Fibroblast of the conjunctiva (primary cell): ENCODE results near the gene LMO1.

Source experiments
- DNase-seq: peaks from one replicate; pipeline ENCODE4 v3.0.0-alpha.2; 2010; ENCODE audit warnings: low read depth

LMO1 gene

GRCh38 chr11:8225589-8226036 is 38.1 kb downstream of the LMO1 start:
- peak; percentile 31 for DNase-seq

GRCh38 chr11:8224711-8225110 is 39.0 kb downstream of the LMO1 start:
- no peak for DNase-seq

GRCh38 chr11:8224161-8224591 is 39.5 kb downstream of the LMO1 start:
- DNase-seq = no peak

GRCh38 chr11:8223513-8223900 is 40.2 kb downstream of the LMO1 start:
- no peak for DNase-seq

- DNase-seq = no peak
These were observed 40.7 kb downstream of the LMO1 start for GRCh38 chr11:8222820-8223512.

GRCh38 chr11:8221917-8222495 is 41.7 kb downstream of the LMO1 start:
- no peak for DNase-seq

GRCh38 chr11:8221046-8221723 is 42.5 kb downstream of the LMO1 start:
- DNase-seq = no peak

GRCh38 chr11:8220261-8221045 is 43.2 kb downstream of the LMO1 start:
- DNase-seq = no peak

GRCh38 chr11:8219257-8220021 is 44.2 kb downstream of the LMO1 start:
- peak; percentile 18 for DNase-seq

- no peak for DNase-seq
These were observed 44.8 kb downstream of the LMO1 start for GRCh38 chr11:8218840-8219239.

- no peak for DNase-seq
These were observed 45.3 kb downstream of the LMO1 start for GRCh38 chr11:8218409-8218808.

- no peak for DNase-seq
These were observed 45.8 kb downstream of the LMO1 start for GRCh38 chr11:8217926-8218325.

GRCh38 chr11:8217136-8217535 is 46.5 kb downstream of the LMO1 start:
- DNase-seq = no peak

- no peak for DNase-seq
These were observed 50.3 kb downstream of the LMO1 start for GRCh38 chr11:8213376-8213775.

- no peak for DNase-seq
These were observed 54.4 kb downstream of the LMO1 start for GRCh38 chr11:8209208-8209807.

- no peak for DNase-seq
These were observed 56.3 kb downstream of the LMO1 start for GRCh38 chr11:8207080-8208000.

GRCh38 chr11:8206251-8207079 is 57.2 kb downstream of the LMO1 start:
- DNase-seq = no peak

GRCh38 chr11:8205566-8205965 is 58.1 kb downstream of the LMO1 start:
- no peak for DNase-seq

- no peak for DNase-seq
These were observed 59.1 kb downstream of the LMO1 start for GRCh38 chr11:8204596-8204995.
